ENCODE measurements around the gene SGPP2.

GRCh38 chr2:222525811-222526210 lies 101.5 kb downstream of the SGPP2 start:
- TF ChIP-seq CTCF (IDR thresholded peaks at IDR 0.05) (no peak), POLR2A (IDR thresholded peaks at IDR 0.05) (no peak)
